ENCODE data around the gene NXPH2. TPM values are rescaled to one million over a fixed set of nuclear protein-coding genes. Genes with fewer than 3 reads are reported as not detected.

NXPH2 gene
- total RNA-seq, result not detected
- long read RNA-seq, result 0 reads

- Histone ChIP-seq H3K9me3 (no peaks in the 10 kb centered on the region), H3K4me3 (peak within 1 kb of the TSS; percentile 8), H3K27me3 (peaks cover 55% of the 10 kb centered on the region), H3K4me1 (peaks cover 5% of the 10 kb centered on the region), H3K36me3 (no peaks in the 10 kb centered on the region), H3K27ac (no peak within 1 kb of the TSS)
- intact Hi-C loops (cut with DNase I), result no loop called here
- peak; percentile 11 for ATAC-seq
- DNase-seq, result no peak
- TF ChIP-seq, protein P1, sequence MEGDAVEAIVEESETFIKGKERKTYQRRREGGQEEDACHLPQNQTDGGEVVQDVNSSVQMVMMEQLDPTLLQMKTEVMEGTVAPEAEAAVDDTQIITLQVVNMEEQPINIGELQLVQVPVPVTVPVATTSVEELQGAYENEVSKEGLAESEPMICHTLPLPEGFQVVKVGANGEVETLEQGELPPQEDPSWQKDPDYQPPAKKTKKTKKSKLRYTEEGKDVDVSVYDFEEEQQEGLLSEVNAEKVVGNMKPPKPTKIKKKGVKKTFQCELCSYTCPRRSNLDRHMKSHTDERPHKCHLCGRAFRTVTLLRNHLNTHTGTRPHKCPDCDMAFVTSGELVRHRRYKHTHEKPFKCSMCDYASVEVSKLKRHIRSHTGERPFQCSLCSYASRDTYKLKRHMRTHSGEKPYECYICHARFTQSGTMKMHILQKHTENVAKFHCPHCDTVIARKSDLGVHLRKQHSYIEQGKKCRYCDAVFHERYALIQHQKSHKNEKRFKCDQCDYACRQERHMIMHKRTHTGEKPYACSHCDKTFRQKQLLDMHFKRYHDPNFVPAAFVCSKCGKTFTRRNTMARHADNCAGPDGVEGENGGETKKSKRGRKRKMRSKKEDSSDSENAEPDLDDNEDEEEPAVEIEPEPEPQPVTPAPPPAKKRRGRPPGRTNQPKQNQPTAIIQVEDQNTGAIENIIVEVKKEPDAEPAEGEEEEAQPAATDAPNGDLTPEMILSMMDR (IDR thresholded peaks at IDR 0.05), result no peak
Measured at GRCh38 chr2:138779781-138780445, at the start of gene NXPH2. TSS of gene NXPH2 (minus strand) at chr2:138780390. CDS start at chr2:138780241, 149 bp downstream.

DNA sequence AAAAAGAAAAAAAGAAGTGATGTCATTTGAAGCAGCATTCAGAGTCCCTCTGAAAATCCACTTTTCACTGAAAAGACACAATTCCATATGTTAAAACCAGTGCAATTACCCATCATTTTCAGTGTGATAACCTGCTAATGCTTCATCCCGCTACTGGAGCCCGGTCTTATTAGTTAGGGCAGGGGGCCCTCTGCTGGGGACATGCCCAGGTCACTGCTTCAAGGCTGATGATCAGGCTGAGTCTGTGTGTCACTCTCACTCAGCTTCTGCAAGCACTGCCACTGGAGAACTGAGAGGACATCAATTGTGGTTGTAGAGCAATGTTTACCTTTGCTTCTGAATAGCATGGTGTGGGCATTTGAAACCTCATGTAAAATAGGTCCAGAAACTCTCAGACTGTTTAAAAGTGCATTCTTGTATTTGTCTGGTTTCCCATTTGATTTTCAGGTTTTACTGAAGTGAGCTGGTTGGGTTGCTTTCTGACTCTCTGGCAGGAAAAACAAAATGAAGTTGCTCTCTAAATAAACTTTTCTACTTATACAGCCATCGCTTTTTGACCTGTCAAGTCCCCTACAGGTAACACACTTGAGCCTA, 49.2 kb upstream of the NXPH2 start:
- Histone ChIP-seq H3K27me3 (no peaks in the 10 kb centered on the region), H3K36me3 (no peaks in the 10 kb centered on the region), H3K4me3 (no peak overlapping the region), H3K9me3 (no peaks in the 10 kb centered on the region), H3K4me1 (no peaks in the 10 kb centered on the region), H3K27ac (no peak overlapping the region)
- TF ChIP-seq, protein P1 (IDR thresholded peaks at IDR 0.05), result peak; percentile 29
- ATAC-seq (peak; percentile 64), DNase-seq (no peak)
- intact Hi-C loops (cut with DNase I), result no loop called here

DNA sequence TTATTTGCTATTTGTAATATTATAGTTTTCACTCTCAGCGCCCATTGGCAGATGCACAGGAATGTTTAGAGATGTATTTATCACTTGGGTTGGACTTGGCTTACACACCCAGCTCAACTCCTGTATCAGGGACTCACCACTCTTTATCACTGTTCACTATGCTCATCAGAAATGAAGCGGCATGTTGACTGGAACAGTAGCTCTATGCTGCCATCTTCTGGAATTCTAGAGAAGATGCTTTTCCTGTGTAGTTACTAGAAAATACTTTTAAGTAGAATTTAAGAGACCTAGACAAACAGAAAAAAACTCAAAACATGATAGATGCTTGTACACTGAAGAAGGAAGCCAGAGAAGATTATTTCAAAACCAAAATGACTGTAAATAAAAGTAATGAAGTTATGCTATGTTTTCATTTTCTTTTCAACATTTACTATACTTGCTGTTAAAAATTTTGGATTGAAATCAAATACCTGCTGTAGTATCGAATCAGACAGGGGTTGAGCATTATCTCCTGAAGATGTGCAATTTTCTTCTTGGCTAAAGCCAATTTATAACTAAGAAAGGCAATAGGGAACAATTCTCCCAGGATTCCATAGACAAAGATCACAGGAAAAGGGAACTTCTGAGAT, 47.4 kb upstream of the NXPH2 start:
- Histone ChIP-seq H3K27me3 (no peaks in the 10 kb centered on the region), H3K4me3 (no peak overlapping the region), H3K9me3 (no peaks in the 10 kb centered on the region), H3K4me1 (no peaks in the 10 kb centered on the region), H3K36me3 (no peaks in the 10 kb centered on the region), H3K27ac (no peak overlapping the region)
- DNase-seq (no peak), ATAC-seq (peak; percentile 86)
- intact Hi-C loops (cut with DNase I), result no loop called here
- TF ChIP-seq, protein P1 (IDR thresholded peaks at IDR 0.05), result peak; percentile 76

DNA sequence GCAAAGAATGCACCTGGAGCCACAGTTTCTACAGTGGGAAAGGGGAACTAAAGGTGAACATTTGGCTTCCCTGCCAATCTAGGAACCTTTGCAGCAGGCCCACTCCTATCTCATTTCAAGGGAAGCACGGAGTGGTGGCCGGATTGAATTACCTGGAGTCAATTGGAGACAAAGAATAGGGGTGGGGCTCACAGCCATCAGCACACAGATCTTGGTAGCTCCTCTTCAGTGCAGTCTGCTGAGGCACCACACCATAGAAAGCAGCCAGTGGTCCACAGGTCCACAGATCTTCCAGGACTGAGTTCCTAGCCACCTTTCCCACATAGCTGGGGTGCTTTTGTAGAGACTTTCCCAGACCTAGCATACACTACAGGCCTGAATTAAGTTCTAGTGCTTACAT, 43.5 kb upstream of the NXPH2 start:
- intact Hi-C loops (cut with DNase I), result no loop called here

DNA sequence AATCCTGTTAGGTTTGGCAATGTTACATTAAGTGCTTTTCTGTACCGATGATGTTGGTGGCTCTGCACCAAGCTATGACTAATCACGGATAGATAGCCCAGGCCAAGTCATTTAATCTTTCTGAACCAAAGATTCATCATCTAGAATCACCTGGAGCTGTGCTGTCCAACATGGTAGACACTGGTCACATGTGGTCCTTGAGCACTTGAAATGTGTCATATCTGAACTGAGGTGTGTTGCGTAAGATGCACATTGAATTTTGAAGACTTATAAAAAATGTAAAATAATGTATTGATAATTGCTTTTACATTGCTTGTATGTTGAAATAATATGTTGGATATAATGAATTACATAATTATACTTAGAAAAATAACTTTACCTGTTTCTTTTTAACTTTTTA, 39.8 kb upstream of the NXPH2 start:
- intact Hi-C loops (cut with DNase I), result no loop called here
- ATAC-seq (no peak), DNase-seq (no peak)
- Histone ChIP-seq H3K27ac (no peak overlapping the region), H3K36me3 (no peaks in the 10 kb centered on the region), H3K4me3 (no peak overlapping the region), H3K9me3 (no peaks in the 10 kb centered on the region), H3K4me1 (no peaks in the 10 kb centered on the region), H3K27me3 (peaks cover 12% of the 10 kb centered on the region)
- TF ChIP-seq, protein P1 (IDR thresholded peaks at IDR 0.05), result no peak

More for the DNA sequence above, 43.5 kb upstream of the NXPH2 start:
- TF ChIP-seq, protein P1 (IDR thresholded peaks at IDR 0.05), result no peak
- no peaks in the 10 kb centered on the region for H3K4me1 ChIP-seq
- H3K9me3 ChIP-seq, result no peaks in the 10 kb centered on the region
- no peaks in the 10 kb centered on the region for H3K36me3 ChIP-seq
- no peak for DNase-seq
- no peak overlapping the region for H3K4me3 ChIP-seq
- no peak for ATAC-seq
- H3K27me3 ChIP-seq, result peaks cover 12% of the 10 kb centered on the region
- no peak overlapping the region for H3K27ac ChIP-seq
